Liver (tissue), 3 donors: ENCODE results near the gene SYCE3.

Source experiments
- ATF3 ChIP-seq: IDR thresholded peaks from 2 replicates; pipeline ENCODE4 v1.6.1; 2016; ENCODE audit warnings: antibody characterized with exemption
- CTCF ChIP-seq: fragments of 150-350 bp; IDR thresholded peaks from 2 replicates; pipeline ENCODE4 v1.5.1; 2017; ENCODE audit warnings: improper control_type of control experiment, low read depth, low read length; ENCODE audit not compliant: missing input control
- EGR1 ChIP-seq, 2 donors: IDR thresholded peaks; 2 replicates each; pipeline ENCODE4 v1.6.1; 2016 to 2018; ENCODE audit warnings: antibody characterized with exemption in 2 of 2, low read depth in 2 of 2
- HNF4A ChIP-seq, 2 donors: conservative IDR thresholded peaks; 2 replicates each; pipeline ENCODE4 v1.6.1; 2016; ENCODE audit warnings: antibody characterized with exemption in 2 of 2, mild to moderate bottlenecking in 2 of 2
- JUND ChIP-seq, 2 donors: IDR thresholded peaks; 2 replicates each; pipeline ENCODE4 v1.6.1; 2016; ENCODE audit warnings: antibody characterized with exemption in 2 of 2
- MAX ChIP-seq: IDR thresholded peaks from 2 replicates; pipeline ENCODE4 v1.6.1; 2016; ENCODE audit warnings: antibody characterized with exemption
- NR2F2 ChIP-seq: IDR thresholded peaks from 2 replicates; pipeline ENCODE4 v1.6.1; 2016; ENCODE audit warnings: antibody characterized with exemption
- RAD21 ChIP-seq, 2 donors: IDR thresholded peaks; 2 replicates each; pipeline ENCODE4 v1.6.1; 2016; ENCODE audit warnings: antibody characterized with exemption in 2 of 2, mild to moderate bottlenecking in 2 of 2
- RXRA ChIP-seq, 2 donors: IDR thresholded peaks; 2 replicates each; pipeline ENCODE4 v1.6.1; 2017 to 2018; ENCODE audit warnings: antibody characterized with exemption in 2 of 2, mild to moderate bottlenecking in 1 of 2
- donor health status: healthy.
- donor health status: healthy.

- TF ChIP-seq CTCF: no peak
- no peak for TF ChIP-seq HNF4A (conservative IDR thresholded peaks at IDR 0.05)
- TF ChIP-seq NR2F2: no peak
- TF ChIP-seq RAD21 (IDR thresholded peaks at IDR 0.05): no peak
- no peak for TF ChIP-seq EGR1 (IDR thresholded peaks at IDR 0.05; ENCODE audit: low read depth in 2 of 2)
- TF ChIP-seq JUND (IDR thresholded peaks at IDR 0.05): no peak
- TF ChIP-seq ATF3: no peak
- no peak for TF ChIP-seq RXRA (IDR thresholded peaks at IDR 0.05)
- no peak for TF ChIP-seq MAX
Observed at GRCh38 chr22:50612168-50612527, 49.4 kb upstream of the SYCE3 start.
